DMS53 treated with DMSO at 0.1 percent for 48 hours (cell line): ENCODE measurements around the gene COX7A2.

Experiments used
- DNase-seq: peaks from one replicate; lab custom pipeline; 2025; ENCODE audit not compliant: unreplicated experiment; lab: John Stamatoyannopoulos, UW

The COX7A2 gene

GRCh38 chr6:75201901-75202672, 41.5 kb downstream of the COX7A2 start:
- peak; percentile 30 for DNase-seq

DNA sequence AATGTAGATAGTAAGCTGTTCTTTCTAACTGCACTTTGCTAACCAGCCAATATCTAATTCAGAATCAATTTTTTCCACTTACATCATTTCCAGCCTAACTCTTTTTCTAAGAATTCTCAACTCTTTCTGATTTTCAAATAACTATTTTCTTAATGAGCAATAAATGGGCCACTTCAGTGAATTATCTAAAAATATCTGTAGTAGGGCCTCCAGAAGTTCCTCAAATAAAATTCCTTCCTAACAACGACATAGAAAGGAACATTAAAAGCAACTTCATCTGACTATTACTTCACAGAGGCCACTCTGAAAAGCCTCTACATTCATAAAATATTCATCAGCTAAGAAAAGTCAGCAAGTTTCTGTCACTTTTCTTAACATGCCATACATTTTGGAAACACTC, 42.6 kb downstream of the COX7A2 start:
- DNase-seq = no peak

DNA sequence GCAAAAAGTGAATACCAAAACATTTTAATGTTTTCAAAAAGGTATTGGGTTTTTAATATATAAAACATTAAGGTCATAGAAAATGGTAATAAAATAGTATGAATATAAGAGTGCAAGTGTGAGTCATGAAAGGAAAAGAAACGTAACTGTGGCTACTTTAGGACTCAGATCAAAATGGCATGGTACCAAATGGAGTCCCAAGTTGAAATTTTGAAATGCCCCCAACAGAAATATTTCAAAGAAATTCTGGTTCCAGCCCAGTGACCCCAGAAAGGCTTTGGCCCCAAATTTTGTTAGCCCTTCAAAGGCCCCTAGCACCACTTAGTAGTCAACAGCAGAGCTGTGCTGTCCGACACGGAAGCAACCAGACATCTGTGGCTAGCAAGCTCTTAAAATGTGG, 43.7 kb downstream of the COX7A2 start:
- DNase-seq = no peak

DNA sequence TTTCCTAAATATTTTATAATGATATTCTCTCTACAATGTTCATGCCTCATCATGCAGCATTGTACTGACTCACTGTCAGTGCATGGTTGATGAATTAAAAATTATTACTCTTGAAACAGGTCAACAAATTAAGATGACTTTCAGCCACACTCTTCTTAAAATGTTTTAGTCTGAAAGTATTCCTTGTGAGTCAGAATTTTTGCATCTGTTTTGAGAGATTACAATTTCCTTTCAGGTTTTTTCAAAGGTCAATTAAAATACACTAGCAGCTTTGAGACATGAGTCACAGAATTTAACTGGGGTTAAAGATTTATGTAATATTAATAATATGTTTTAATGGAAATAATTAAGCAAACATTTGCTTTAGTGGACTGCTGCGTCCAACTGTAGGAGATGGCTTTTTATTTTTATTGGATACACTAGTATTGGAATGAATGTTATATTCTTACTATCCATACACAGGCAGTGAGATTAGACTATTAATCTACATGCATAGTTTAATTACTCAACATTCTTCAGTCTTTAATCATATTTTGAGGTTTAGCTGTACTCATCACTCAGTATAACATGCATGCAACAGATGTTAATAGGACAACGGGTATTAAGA, 47.4 kb downstream of the COX7A2 start:
- no peak for DNase-seq

- no peak for DNase-seq
These were observed 55.2 kb downstream of the COX7A2 start for GRCh38 chr6:75188221-75188925.
